Astrocyte of the cerebellum (primary cell): ENCODE results near the gene ACKR3.

ENCODE experiments used
- DNase-seq: peaks from one replicate; pipeline ENCODE4 v3.0.0-alpha.2; 2011; ENCODE audit warnings: low read depth
- H3K4me3 ChIP-seq: 2 replicates; pipeline ENCODE4 v1.5.1; 2011; ENCODE audit warnings: mild to moderate bottlenecking, low read depth, low read length, moderate library complexity
- in situ Hi-C: cut with HindIII; loops from 2 replicates; pipeline ENCODE4 v1.10.0; 2017; ENCODE audit warnings: low sequenced_read_pairs
- TF ChIP-seq, protein P1 (sequence below): IDR thresholded peaks from 2 replicates; pipeline ENCODE4 v1.5.1; 2012; ENCODE audit warnings: low read length, low read depth, moderate library complexity, mild to moderate bottlenecking; ENCODE audit errors: missing control alignments

Gene ACKR3

GRCh38 chr2:236536727-236537398 lies 32.8 kb upstream of the ACKR3 start:
- in situ Hi-C loops, result no loop called here
- no peak for DNase-seq
- H3K4me3 ChIP-seq, result no peak overlapping the region
- TF ChIP-seq, protein P1, sequence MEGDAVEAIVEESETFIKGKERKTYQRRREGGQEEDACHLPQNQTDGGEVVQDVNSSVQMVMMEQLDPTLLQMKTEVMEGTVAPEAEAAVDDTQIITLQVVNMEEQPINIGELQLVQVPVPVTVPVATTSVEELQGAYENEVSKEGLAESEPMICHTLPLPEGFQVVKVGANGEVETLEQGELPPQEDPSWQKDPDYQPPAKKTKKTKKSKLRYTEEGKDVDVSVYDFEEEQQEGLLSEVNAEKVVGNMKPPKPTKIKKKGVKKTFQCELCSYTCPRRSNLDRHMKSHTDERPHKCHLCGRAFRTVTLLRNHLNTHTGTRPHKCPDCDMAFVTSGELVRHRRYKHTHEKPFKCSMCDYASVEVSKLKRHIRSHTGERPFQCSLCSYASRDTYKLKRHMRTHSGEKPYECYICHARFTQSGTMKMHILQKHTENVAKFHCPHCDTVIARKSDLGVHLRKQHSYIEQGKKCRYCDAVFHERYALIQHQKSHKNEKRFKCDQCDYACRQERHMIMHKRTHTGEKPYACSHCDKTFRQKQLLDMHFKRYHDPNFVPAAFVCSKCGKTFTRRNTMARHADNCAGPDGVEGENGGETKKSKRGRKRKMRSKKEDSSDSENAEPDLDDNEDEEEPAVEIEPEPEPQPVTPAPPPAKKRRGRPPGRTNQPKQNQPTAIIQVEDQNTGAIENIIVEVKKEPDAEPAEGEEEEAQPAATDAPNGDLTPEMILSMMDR, result no peak

DNA sequence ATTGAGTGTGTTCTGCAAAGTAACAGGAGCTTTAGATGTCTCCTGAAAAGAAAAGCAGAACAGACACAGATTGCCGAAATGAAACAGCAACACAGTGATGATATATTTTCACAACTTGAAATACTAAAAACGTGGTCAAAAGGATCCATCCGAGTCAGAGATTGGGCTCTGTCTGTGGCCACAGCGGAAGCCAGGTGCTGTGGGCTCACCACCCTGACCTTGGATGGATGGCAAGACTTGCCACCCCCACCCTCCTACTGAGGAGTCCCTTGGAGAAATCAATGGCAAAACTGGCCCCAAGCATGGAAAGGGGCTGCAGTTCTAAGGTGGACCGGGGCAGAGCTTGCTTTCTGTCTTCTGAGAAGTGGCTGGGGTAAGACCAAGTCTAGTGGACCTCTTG lies 31.4 kb upstream of the ACKR3 start:
- in situ Hi-C loops, result no loop called here
- TF ChIP-seq, protein P1, result no peak
- no peak for DNase-seq
- no peak overlapping the region for H3K4me3 ChIP-seq

GRCh38 chr2:236541008-236541562 lies 28.5 kb upstream of the ACKR3 start:
- in situ Hi-C loops, result no loop called here
- TF ChIP-seq, protein P1, result no peak
- H3K4me3 ChIP-seq, result no peak overlapping the region
- peak; percentile 65 for DNase-seq

- no peak for DNase-seq
- H3K4me3 ChIP-seq, result no peak overlapping the region
- in situ Hi-C loops, result no loop called here
- TF ChIP-seq, protein P1, result no peak
Measured at GRCh38 chr2:236544362-236544761, 25.3 kb upstream of the ACKR3 start.

GRCh38 chr2:236545248-236545658 lies 24.4 kb upstream of the ACKR3 start:
- in situ Hi-C loops, result no loop called here
- TF ChIP-seq, protein P1, result no peak
- no peak for DNase-seq
- H3K4me3 ChIP-seq, result no peak overlapping the region

DNA sequence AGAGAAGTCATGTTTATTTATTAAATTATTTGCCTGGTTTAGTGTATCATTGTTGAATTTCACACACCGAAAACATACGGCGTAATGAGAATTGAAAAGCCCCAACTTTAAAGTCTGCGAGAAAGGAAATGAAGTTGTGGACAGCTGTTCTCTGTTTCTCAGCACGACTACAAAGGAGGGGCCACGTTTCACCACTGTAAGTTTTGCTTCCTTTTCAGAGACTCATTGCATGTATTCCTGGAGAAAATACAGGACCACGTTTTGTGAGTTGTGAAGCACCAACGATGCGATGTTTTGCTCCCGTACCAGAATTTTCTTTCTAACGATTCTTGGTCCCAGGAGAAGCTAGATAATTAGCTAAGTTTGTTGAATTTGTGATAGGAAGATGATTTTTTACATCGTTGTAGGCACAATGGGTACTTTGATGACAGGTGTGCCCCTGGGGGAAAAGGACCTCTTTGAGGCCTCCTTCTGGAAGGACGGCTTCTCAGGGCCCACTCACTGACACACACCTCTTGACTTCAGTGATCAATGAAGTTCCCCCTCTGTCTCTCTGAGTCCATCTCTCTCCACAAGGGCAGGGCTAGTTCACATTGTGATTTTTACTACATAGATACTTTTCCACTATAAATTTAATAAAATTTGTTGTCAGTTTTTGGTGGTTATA lies 23.7 kb upstream of the ACKR3 start:
- in situ Hi-C loops, result no loop called here
- DNase-seq, result no peak
- TF ChIP-seq, protein P1, result no peak
- H3K4me3 ChIP-seq, result no peak overlapping the region
